ENCODE measurements around the gene EFCAB6.

- TF ChIP-seq CTCF (IDR thresholded peaks at IDR 0.05; ENCODE audit: low read depth, low read length, missing input control) = no peak
- no peak for TF ChIP-seq REST (IDR thresholded peaks at IDR 0.05)
- no peak for TF ChIP-seq HNF4A (conservative IDR thresholded peaks at IDR 0.05)
- no peak for TF ChIP-seq TAF1 (conservative IDR thresholded peaks at IDR 0.05)
- no peak for TF ChIP-seq ATF3 (IDR thresholded peaks at IDR 0.05)
These were observed 239.4 kb downstream of the EFCAB6 start for GRCh38 chr22:43572710-43573109.
